GM20431 (cell line): ENCODE results near the gene FTHL17.

Experiments
- in situ Hi-C: fragments of 300-500 bp; cut with MseI, MboI; formaldehyde crosslinking; loops from one replicate; pipeline ENCODE4 v1.15.0; 2020; ENCODE audit warnings: low sequenced_read_pairs; ENCODE audit not compliant: unreplicated experiment

Gene FTHL17

DNA sequence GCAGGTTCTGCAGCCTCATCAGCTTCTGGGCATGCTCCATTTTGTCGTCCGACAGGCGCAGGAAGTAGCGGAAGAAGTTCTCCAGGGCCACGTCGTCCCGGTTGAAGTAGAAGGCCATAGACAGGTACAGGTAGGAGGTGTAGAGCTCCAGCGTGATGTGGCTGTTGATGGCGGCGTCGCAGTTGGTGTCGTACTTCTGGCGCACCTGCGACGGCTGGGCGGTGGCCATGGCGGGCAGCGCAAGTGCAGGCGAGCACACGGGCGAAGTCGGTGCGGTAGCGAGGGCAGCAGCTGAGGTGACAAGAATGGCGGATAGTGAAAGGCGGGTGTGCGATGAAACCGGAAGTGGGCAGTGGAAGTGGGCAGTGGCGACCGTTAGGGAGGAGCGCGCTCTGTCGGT lies at the start of gene FTHL17:
TSS of gene FTHL17 (minus strand) at position 317 of the 400 bp plus-strand sequence. CDS start at position 229, 88 bp downstream.
- in situ Hi-C loops = no loop called here

DNA sequence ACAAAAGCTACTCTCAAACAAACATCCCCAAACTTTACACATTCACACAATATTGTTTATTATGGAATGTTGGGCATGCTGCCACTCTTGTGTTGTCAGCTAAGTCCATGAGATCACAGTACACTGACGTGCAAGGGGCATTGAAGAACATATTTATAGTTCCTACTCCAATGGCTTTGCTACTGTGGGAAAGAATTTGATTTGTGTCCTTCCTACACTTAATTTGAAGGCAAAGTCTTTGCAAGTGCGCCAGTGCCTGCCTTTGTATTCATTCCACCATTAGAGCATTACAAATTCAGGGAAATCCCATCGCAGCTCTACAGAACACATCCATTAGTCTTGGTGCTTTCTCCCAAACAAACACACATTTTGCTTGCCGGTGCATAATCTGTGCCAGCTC lies 45.4 kb upstream of the FTHL17 start:
- in situ Hi-C loops = no loop called here

DNA sequence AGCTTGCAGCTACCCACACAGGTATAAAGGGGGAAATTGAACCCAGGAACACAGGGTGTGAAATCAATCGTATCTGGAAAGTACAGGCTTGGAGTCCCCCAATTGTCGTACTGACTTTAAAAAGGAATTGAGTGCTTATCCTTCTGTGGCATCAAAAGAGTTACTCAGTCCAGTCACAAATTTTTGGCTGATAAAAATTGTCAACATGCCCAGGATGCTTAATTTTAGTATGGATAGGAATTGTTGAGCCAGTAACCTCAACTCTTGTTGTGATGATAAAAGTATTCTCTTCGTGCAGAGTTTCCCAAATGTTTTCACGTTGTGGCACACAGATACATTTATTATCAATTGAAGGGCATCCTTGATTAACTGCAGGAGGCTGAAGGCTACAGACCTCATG lies 43.6 kb upstream of the FTHL17 start:
- in situ Hi-C loops = no loop called here

DNA sequence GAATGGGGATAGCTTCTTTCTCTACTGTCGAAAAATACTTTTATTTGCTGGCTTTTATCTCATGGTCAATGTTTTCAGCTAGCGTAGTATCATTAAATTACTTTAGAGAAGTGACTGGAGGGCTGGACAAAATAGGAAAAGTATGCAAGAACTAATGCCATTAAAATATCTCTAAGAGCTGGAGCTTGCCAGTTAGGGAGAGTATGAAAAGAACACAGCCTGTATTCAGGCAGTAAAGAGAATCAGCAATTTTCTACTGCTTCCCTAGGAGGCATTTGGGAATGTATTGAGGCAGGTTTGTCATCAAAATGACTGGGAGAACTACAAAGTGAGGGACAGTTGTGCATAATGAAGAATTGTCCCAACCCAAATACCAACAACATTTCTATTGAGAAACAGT lies 43.0 kb upstream of the FTHL17 start:
- in situ Hi-C loops = no loop called here

DNA sequence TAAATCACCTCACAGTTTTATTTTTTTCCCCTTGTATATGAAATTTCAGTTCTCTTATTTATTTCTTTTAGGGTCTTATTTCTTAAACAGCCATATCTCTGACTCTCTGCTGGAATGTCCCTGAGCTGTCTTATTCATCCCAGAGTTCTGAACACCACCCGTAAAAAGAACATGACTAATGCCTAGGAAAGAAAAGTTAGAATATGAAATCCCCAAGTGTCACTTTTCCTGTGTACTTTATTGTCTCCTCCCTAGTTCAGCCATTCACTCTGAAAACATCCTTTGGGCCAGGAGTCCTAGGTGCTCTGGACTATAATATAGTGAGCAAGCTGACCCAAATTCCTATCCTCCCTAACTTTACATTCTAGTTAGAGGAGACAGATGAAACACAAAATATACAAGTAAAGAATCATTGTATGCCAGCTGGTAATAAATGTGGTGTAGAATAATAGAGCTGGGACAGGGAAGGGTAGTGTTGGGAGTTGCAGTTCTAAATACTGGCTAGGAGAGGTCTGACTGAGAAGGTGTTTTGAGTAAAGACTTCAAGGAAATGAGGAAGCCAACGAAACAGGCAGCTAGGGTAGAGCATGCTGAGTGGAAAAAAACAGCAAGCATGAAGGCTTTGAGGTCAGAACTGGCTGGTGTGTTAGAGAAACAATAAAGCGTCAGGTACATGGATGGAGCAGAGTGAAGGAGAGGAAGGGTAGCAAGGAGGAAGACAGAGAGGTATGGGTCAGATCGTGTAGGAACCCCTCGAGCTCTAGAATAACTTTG lies 40.6 kb upstream of the FTHL17 start:
- in situ Hi-C loops = no loop called here

DNA sequence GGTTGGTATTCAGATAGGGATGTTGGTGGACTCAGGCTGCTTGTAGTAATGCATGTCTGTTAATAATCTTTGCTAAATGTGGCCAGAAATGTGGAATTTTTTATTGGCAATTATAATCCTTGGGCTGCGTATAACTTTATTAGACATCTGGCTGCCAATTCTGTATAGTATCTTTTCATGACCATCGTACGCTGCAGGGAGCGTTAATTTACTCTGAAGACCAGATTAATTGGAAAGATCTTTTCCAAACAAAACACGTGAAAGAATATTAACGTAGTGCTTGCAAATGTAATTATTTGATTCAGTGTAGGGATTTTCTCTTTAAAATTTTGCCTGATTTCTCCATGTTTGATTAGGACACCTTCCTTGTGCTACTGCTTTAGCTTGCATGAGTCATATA lies 38.8 kb upstream of the FTHL17 start:
- in situ Hi-C loops = no loop called here

DNA sequence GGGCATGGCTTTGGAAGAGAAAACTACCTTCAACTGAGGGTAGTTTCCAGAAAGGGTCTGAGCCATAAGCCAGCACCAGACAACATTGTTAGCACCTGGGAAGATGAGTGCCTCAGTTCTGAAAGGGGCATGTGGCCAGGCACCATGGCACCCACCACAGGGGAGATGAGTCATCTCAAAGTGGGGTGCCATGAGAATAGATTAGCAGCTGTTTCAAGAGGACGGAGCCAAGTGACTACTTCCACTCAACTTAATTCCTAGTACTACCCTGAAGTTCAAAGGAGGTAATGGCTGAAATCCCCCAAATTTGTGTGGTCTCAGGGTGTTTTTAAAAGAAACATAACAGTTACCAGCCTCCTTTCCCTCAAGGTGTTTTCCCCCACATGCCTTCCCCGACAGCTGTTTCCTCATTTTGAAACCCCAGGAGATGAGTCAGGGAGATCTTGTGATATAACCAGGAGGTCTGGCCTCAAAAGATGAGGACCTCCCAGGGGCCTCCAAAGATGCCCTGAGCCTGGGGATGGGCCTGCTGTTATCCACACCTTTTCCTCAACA lies 27.8 kb upstream of the FTHL17 start:
- in situ Hi-C loops = no loop called here

DNA sequence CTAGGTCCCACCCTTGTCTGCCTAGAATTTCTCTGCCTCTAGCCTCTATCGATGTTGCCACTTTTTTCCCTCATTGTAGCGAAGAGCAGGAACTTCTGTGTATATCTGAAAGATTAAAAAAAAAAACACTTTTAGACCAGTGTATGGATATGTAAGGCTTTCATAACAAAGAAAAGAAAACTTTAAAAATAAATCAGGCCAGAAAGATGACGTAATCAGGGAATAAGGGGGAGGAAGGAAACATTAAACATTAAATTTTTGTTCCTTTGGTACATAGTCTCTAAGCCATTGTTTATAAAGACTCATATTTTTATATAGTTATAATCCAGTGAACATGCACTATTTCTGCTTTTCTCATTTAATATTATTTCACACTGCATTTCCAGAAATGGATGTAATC lies 26.2 kb upstream of the FTHL17 start:
- in situ Hi-C loops = no loop called here

DNA sequence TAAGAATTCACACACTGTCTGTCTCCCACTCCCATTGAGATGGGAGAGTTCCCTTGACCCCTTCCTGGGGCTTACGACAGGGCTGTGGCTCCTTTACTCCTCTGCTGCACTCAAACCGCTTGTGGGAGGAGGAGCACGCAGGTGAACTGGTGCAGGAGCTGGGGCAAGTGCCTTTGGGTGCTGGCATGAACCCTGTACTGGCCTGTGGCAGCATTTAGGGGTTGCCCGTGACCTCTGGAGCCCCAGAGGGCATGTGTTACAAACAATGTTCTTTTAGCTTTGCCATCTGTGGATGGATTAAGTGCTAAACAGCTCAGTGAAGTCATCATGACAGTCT lies 21.8 kb upstream of the FTHL17 start:
- in situ Hi-C loops = no loop called here

DNA sequence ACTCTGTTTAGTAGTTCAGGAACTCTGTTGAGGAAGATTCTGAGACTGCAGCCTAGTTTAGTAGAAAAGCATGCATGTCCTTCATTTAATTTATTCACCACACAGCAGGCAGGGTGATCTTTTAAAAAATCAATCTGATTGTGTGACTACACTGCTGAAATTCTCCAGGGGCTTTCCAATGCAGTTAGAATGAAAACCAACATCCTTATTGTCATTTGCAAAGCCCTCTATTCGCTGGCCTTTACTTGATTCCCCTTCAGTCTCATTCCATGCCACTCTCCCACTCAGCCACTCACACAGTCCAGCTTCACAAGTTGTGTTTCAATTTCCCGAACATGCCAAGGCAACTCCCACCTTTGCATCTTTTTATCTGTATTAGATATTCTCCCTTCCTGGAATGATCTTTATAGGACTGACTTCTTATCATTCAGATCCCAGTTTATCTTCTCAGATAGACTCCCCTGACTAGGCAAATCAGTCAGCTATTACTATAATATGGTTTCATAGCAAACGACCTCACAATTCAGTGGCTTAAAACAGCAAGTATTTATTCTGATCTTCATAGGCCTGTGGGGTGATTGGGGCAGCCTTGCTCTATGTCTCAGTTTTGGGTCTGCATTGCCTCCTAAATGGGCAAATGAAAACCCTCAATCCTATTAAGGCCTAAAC lies 21.3 kb upstream of the FTHL17 start:
- in situ Hi-C loops = no loop called here

DNA sequence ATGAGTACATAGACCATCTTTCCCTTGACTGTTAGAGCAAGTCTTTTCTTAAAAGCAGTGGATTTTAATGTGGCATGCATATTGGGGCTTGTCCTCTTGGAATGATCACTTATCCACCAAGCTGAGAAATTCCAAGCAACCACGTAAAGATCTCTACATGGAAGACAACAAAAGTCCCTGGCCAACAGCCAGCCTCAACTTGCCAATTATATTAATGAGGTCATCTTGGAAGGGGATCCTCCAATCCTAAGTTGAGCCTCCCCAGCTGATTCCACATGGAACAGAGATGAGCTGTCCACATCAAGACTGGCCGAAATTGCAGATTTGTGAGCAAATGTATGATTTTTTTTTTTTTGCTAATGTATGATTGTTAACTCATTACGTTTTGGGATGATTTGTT lies 20.6 kb upstream of the FTHL17 start:
- in situ Hi-C loops = no loop called here

DNA sequence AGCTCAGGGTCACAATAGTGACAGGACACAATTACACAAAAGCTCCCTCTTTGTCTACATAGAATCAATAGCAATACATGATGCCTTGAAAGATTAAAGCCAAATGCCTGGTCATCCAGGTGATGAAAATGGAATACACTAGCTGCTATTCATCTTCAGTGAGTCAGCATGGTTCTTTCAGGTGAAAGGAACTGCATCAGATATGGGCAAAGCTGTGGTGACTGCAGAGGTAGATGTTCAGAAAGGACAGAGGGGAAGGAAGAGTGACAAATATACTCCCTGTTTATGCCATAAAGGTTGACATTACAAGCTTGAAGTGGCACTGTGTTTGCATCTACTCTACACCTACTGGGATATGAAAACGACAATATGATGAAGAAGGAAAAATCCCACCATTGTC lies 20.0 kb upstream of the FTHL17 start:
- in situ Hi-C loops = no loop called here

DNA sequence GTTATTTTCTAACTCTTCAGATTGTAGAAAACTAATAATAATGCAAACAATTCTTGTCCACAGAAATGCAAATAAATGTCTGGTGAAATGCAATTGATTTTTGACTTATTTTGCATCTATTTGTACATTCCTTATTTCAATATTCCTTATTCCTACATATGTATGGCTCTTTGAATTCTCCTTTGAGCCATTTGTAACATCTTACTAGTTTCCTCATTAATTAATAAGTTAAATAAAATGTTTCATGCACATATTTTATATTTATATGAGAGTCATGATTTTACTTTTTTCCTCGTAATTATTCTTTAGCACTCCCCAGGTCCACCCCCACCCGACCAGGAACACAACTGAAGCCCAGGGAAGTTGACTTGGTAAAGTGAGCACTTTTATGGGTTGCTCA lies 2.7 kb upstream of the FTHL17 start:
- in situ Hi-C loops = no loop called here

DNA sequence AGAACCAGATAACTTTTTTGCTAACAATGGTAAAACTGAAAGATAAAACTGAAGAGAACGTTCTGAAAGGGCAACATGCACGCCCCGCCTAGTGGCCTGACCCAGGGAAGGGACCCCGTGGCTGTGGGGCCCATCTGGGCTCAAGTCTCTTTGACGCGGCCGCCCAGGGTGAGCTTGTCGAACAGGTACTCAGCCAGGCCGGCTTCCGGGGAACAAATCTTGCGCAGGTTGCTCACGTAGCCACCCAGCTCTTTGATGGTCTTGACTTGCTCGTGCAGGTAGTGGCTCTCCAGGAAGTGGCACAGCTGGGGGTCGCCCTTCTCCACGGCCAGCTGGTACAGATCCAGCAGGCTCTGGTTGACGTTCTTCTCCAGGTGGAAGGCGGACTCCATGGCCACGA lies 579 bp downstream of the FTHL17 start:
- in situ Hi-C loops = no loop called here

DNA sequence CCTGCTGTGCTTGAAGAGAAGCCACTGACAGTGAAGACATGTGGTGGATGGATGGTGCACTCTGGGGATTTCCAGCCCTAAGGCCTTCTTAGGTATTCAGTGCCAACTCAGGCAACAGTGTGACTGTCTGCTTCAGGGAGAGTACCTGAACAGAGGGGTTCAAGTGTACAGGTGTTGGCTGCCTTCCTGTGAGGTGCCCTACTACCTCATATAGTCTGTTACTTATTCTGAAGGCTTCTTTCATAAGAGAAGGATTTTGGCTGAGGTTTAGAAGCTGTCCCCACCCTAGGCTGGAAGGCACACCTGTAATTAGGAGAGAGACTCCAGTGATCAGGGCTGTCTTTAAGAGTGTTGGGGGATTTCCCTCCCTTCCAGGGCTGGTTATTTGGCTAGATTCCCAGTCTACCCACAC lies 1.8 kb downstream of the FTHL17 start:
- in situ Hi-C loops = no loop called here

DNA sequence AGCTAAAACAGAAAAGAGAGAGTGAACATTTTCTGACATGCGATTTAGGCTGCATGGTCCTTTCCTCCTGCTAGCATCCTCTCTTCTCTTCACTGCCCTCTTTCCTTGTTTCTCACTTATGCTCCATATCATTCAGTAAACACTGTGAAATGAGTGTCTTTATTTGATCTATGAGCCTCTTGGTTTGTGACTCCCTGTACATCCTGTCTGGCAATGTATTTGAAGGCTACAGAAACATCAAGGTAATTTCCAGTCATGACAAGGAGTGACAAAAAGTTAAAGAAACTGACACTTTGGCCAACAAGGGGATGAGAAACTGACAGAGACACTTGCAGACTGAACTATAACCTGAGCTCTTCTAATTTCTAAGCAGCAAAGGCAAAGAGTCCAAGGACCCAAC lies 8.7 kb downstream of the FTHL17 start:
- in situ Hi-C loops = no loop called here

DNA sequence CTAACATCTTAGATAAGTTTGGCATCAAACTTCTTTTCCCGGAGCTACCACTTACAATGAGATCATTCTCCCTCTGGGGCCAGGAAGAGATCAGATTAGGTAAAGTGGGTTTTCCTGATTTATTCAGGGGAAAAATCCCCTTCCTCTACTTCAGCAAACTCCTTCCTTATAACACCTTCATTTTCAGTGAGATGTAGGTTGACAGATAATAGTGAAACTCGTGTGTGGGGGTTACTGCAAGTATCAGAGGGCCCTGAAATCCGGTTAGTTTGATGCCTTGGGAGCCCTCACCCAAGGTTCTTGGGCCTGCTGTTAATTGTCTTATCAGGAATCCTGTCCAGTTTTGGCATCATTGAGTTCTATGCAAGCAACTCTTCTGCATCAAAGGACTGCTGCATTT lies 10.8 kb downstream of the FTHL17 start:
- in situ Hi-C loops = no loop called here

DNA sequence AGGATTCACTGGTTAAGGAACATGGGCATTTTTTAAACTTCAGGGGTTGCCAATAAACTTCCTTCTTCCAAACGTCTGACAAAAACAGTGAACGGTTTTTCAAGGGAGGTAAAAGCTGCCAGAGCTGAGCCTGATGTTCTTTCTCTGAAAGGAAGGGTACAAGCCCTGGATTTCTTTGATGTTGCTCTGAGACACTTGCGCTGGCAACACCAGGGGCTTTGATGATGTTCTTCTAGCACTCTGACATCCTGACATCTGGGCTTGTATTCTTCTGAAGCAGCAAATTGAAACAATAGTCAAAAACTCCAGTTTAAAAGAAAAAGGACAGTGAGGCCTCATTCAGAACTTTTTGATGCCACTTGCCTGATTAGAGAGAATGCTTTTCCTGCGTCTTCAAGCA lies 11.8 kb downstream of the FTHL17 start:
- in situ Hi-C loops = no loop called here

DNA sequence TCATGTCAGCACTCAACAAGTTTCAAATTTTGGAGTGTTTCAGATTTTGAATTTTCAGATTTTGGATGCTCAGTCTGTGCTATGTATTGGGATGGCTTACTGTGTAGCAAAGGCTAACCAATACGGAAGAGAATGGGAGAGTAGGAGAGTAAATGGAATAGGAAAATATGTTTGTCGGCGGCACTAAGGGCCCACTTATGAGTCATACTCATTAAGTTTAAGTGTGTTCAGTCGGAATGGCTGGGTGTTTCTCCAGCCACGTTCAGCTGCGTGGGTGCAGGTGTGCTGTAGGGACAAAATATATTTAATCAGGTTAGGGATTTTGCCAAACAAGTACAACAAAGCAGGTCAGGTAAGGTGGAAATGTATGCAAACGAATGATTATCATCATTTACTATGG lies 13.6 kb downstream of the FTHL17 start:
- in situ Hi-C loops = no loop called here

DNA sequence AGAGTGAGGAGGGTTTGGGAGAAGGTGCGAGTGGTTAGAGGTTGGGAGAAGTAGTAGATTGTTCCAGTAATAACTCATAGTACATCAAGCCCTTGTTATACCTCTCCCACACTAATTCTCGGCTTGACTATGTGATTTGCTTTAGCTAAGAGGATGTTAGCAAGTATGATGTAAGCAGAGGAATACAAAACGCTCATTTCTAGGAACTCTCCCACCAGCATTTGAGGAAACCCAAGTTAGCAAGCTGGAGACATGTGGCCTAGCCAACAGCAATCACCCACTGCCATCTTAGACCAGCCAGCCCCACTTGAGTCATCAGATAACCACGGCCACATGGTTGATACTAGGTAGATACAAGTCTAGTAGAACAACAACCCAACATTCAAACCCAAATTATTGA lies 14.2 kb downstream of the FTHL17 start:
- in situ Hi-C loops = no loop called here

DNA sequence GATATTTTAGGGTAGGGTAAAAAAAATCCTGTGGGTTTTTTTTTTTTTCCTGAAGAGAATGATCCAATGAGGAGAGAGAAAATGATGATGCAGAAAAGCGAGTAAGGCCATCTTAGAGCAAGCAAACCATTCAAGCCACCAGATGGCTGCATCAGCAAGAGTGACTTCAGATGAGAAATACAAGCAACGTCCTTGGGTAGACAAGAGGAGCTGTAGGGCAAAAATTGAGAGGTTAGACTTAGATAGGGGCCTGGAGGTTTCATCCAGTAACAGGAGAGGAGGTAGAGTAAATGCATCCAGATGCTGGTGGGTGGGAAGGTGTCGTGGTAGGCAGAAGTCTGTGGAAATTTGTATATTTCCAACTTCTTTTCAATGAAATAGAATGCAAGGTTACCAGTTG lies 14.6 kb downstream of the FTHL17 start:
- in situ Hi-C loops = no loop called here

DNA sequence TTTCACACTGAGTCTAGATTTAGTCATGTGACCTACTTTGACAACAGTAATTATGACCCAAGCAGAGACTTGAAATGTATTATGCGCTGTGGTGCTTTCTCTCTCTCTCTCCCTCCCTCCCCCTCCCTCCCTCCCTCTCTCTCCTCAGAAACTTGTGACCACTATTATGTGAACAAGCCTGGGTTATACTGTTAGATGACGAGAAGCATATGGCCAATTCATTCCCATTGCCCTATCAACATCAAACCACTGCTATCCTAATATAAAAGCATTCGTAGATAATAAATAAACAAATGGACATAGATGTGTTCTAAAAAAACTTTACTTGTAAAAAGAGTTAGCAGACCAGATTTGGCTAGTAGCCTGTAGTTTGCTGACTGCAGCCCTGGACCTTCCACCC lies 18.2 kb downstream of the FTHL17 start:
- in situ Hi-C loops = no loop called here
